Measurements from ENCODE around the gene QRSL1.
"Not testable (repeated sequence)": the region's sequence is repeated elsewhere in the genome, so short reads cannot be mapped to it uniquely, and the experiment has no call there.

The QRSL1 gene, protein sequence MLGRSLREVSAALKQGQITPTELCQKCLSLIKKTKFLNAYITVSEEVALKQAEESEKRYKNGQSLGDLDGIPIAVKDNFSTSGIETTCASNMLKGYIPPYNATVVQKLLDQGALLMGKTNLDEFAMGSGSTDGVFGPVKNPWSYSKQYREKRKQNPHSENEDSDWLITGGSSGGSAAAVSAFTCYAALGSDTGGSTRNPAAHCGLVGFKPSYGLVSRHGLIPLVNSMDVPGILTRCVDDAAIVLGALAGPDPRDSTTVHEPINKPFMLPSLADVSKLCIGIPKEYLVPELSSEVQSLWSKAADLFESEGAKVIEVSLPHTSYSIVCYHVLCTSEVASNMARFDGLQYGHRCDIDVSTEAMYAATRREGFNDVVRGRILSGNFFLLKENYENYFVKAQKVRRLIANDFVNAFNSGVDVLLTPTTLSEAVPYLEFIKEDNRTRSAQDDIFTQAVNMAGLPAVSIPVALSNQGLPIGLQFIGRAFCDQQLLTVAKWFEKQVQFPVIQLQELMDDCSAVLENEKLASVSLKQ

DNA sequence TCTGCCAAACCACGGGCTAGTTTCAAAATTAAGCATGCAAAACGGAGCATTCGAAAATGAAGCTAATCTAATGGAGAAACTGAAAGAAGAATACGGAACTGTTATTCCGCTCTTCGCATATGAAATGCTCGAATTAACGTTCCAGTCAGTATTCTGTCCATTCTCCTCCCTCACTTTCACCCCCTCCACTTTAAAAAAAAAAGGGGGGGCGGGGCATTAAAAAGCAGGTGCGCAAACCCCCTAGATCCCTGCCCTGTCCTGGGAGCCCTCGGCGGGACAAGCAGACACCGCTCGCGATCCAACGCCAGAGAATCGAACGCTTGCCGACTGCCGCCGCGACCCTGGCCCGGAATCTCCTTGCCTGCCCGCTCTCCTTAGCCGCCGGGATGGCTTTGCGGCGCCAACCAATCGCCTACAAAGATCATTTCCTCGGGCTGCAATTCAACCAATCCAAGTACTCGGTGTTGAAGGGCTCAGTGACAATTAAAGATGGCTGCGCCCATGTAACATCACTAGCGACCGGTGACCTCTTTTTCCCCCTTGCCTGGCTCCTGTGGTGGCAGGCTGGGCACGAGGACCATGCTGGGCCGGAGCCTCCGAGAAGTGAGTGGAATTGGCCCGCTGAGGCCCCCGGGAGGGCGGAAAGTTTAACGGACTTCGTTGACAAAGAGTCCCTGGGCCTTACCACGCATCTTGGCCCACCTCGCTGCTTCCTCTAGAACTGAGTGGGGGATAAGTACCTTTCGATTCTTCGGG is at the start of gene QRSL1, which contains the start of gene RTN4IP1:
QRSL1 (plus strand) TSS at position 476 of the 756 bp plus-strand sequence; CDS start at position 580, 104 bp downstream.
RTN4IP1 (minus strand) TSS at position 396 of the 756 bp plus-strand sequence. CDS start 477 bp downstream, outside the sequence.
- peak within 1 kb of the TSS; percentile 82 for H3K4me3 ChIP-seq
- H3K4me1 ChIP-seq, result peaks cover 7% of the 10 kb centered on the region
- H3K36me3 ChIP-seq (replicated peaks), result no peaks in the 10 kb centered on the region
- H3K9me3 ChIP-seq, result no peaks in the 10 kb centered on the region
- no peaks in the 10 kb centered on the region for H3K27me3 ChIP-seq (ENCODE audit: low read depth)
- in situ Hi-C loops (cut with MboI; ENCODE audit: low sequenced_read_pairs), result no loop called here
- DNase-seq (ENCODE audit: low spot score in 2 of 2), result peak; percentile 89 to 90

DNA sequence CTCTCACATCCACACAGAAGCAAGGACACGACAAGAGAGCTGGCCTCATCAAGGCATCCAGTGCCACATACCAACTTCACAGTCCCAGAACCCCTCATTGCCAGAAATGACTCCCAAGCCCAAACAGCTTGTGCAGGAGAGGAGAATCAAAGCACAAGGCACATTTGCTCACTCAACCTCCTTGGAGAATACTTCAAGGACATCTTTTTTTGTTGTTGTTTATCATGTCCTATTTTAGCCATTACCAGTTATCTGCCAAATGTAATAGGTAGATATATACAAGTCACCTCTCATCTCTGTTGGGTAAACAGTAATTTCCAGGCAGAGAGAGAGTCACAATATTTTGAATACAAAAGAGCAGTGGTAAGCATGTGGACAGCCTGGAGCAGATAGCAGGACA is 47.9 kb upstream of the QRSL1 start:
- Histone ChIP-seq H3K4me3 (no peak overlapping the region), H3K27me3 (ENCODE audit: low read depth) (no peaks in the 10 kb centered on the region), H3K4me1 (no peaks in the 10 kb centered on the region), H3K9me3 (no peaks in the 10 kb centered on the region), H3K36me3 (replicated peaks) (no peaks in the 10 kb centered on the region; the same call in 1 of the 2 replicates)
- in situ Hi-C loops (cut with MboI; ENCODE audit: low sequenced_read_pairs), result no loop called here
- no peak for DNase-seq (ENCODE audit: low spot score in 2 of 2)

DNA sequence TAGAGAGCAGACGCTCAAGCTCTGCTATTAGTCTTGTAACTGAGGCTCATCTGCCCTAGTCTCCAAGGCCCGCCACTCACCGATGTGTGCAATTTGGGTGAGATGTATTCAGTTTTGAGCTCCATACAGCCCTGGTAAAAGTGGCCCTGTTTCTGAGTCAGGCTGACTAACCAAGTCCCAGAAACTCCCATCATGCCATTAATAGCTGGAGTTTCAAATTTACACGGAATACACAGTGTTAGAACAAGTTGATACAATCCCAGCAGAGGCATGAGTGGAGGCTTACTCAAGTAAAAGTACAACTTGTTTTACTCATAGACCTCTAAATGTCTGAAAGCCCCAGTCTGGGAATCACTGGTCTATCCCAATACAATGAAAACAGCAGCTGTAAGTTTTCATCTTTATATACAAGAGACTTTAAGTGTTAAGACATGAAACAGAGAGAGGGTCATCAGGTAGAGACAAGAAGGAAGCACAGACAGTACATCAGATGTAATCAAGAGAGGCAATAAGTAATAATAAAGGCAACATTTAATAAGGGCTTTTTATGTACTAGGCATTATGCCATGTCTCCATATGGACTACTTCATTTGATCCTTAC is 42.5 kb upstream of the QRSL1 start:
- no peaks in the 10 kb centered on the region for H3K4me1 ChIP-seq
- no peak overlapping the region for H3K4me3 ChIP-seq
- DNase-seq (ENCODE audit: low spot score in 2 of 2), result no peak
- in situ Hi-C loops (cut with MboI; ENCODE audit: low sequenced_read_pairs), result no loop called here
- H3K36me3 ChIP-seq (replicated peaks), result peaks cover 4% of the 10 kb centered on the region
- no peaks in the 10 kb centered on the region for H3K9me3 ChIP-seq
- H3K27me3 ChIP-seq (ENCODE audit: low read depth), result no peaks in the 10 kb centered on the region

DNA sequence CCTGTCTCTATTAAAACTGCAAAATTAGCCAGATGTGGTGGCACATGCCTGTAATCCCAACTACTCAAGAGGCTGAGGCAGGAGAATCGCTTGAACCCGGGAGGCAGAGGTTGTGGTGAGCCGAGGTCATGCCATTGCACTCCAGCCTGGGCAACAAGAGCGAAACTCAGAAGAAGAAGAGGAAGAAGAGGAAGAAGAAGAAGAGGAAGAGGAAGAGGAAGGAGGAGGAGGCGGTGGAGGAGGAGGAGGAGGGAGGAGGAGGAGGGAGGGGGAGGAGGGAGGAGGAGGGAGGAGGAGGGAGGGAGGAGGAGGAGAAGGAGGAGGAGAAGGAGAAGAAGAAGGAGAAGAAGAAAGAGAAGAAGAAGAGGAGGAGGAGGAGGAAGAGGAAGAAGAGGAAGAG is 40.4 kb upstream of the QRSL1 start:
- H3K36me3 ChIP-seq (replicated peaks); H3K27me3 ChIP-seq (ENCODE audit: low read depth); in situ Hi-C loops (cut with MboI; ENCODE audit: low sequenced_read_pairs); H3K9me3 ChIP-seq; H3K4me3 ChIP-seq; H3K4me1 ChIP-seq; DNase-seq (ENCODE audit: low spot score in 2 of 2): not testable (repeated sequence)

DNA sequence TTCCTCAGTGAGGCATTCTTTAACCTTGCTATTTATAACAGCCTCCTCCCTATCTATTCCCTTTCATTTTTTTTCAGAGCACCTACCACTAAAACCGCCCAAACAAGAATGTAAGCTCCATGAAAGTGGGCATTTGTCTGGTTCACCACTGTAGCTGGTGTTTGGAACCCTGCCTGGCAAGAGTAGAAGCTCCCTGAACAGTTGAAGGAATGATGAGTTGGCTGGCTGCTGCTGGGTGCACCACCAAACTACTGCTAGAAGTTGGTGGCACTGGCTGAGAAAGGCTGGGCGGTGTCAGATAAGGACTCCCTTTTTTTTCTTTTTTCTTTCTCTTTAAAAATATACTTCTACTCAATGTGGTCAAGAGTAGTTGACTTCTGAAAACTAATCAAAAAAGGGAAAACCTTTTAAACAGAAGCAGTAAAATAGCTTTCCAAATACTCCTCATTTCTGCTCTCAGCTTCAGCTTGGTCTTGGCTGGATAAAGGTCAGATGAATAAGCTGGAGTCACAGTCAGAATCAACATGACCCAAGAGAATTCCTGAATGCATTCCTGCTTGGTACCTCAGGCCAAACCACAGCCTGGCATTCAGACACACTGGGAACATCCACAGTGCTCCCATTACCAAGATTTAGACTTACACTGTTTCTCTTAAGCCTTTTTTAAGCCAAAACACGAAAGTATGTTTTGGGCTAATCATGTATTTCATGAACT is 38.1 kb upstream of the QRSL1 start:
- no peaks in the 10 kb centered on the region for H3K9me3 ChIP-seq
- H3K27me3 ChIP-seq (ENCODE audit: low read depth), result no peaks in the 10 kb centered on the region
- H3K36me3 ChIP-seq (replicated peaks), result peaks cover 5% of the 10 kb centered on the region
- in situ Hi-C loops (cut with MboI; ENCODE audit: low sequenced_read_pairs), result no loop called here
- no peak for DNase-seq (ENCODE audit: low spot score in 2 of 2)
- no peak overlapping the region for H3K4me3 ChIP-seq
- peaks cover 3% of the 10 kb centered on the region; the same call in 1 of the 2 replicates for H3K4me1 ChIP-seq

DNA sequence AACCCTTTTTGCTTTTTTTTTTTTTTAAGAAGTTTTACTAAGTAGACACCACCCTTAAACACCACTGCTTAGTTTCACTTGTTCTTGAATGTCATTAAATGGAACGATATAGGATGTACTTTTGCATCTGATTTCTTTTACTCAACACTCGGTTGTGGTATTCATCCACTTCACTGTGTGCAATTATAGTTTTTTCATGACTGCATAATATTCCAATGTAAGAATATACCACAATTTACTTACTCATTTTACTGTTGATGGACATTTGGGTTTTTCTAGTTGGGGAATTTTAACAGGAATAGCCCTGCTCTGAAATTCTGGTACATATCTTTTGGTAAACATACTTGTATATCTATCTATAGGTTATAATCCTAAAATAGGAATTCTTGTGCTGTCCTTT is 29.9 kb upstream of the QRSL1 start:
- no peak for DNase-seq (ENCODE audit: low spot score in 2 of 2)
- H3K27me3 ChIP-seq (ENCODE audit: low read depth), result no peaks in the 10 kb centered on the region
- no peaks in the 10 kb centered on the region for H3K36me3 ChIP-seq (replicated peaks)
- in situ Hi-C loops (cut with MboI; ENCODE audit: low sequenced_read_pairs), result no loop called here
- H3K4me1 ChIP-seq, result no peaks in the 10 kb centered on the region
- no peak overlapping the region for H3K4me3 ChIP-seq
- H3K9me3 ChIP-seq, result no peaks in the 10 kb centered on the region

DNA sequence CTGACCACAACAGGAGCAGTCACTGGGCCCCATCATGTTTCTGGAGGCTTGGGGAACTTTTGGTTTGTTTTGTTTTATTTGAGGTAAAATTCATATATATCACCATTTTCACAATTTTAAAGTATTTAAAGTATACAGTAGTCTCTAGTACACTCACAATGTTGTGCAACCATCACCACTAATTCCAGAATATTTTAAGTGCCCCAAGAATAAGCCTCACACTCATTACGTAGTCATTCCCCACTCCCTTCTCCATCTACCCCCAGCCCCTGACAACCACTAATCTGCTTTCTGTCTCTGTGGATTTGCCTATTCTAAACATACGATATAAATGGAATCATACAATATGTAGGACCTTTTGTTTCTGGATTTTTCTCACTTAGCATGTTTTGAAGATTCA is 29.0 kb upstream of the QRSL1 start:
- H3K4me1 ChIP-seq, result no peaks in the 10 kb centered on the region
- H3K9me3 ChIP-seq, result no peaks in the 10 kb centered on the region
- H3K27me3 ChIP-seq (ENCODE audit: low read depth), result no peaks in the 10 kb centered on the region
- H3K36me3 ChIP-seq (replicated peaks), result no peaks in the 10 kb centered on the region
- no peak for DNase-seq (ENCODE audit: low spot score in 2 of 2)
- no peak overlapping the region for H3K4me3 ChIP-seq
- in situ Hi-C loops (cut with MboI; ENCODE audit: low sequenced_read_pairs), result no loop called here

DNA sequence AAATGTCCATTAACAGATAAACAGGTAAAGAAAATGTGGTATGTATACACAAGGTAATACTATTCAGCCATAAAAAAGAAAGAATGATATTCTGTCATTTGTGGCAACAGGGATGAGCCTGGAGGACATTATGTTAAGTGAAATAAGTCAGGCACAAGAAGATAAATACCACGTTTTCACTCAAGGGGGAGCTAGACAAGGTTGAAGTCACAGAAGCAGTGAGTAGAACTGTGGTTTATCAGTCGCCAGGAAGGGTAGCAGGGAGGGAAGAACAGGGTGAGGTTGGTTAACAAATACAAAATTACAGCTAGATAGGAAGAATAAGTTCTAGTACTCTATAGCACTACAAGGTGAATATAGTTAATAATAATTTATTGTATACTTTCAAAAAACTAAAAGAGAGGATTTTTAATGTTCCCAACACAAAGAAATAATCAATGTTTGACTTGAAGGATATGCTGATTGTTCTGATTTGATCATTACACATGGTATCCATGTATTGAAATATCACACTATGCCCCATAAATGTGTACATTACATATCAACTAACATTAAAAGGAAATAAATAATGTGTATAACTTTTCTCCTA is 21.2 kb upstream of the QRSL1 start:
- in situ Hi-C loops (cut with MboI; ENCODE audit: low sequenced_read_pairs), result no loop called here
- 0 out of 2 replicates have a peak, but pooled peaks cover 2% of the 10 kb centered on the region for H3K9me3 ChIP-seq
- H3K4me3 ChIP-seq, result no peak overlapping the region
- peak; percentile 46 to 50 for DNase-seq (ENCODE audit: low spot score in 2 of 2)
- H3K27me3 ChIP-seq (ENCODE audit: low read depth), result no peaks in the 10 kb centered on the region
- peaks cover 3% of the 10 kb centered on the region for H3K4me1 ChIP-seq
- peaks cover 3% of the 10 kb centered on the region; the same call in 1 of the 2 replicates for H3K36me3 ChIP-seq (replicated peaks)

DNA sequence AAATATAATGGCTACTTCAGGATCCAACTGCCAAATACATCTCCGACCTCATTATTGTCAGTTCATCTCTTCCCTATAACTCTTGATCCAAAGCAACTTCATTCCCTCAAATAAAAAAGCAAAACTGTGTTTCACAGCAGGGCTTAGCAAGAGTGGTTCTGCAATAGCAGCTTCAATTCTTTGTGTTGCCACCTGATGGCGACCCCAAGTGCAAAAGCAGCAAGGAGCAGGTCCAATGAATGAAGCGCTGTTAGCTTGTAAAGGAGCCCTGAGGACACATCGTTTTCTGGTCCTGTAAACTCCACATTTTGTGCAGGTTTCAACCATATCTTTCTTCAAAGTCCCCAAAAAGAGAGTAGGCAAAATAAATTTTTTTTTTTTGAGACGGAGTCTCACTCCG is 19.7 kb upstream of the QRSL1 start:
- H3K4me1 ChIP-seq, result peaks cover 16% of the 10 kb centered on the region
- peak in 1 of 2 experiments; percentile 40 for DNase-seq (ENCODE audit: low spot score in 2 of 2)
- no peak overlapping the region for H3K4me3 ChIP-seq
- H3K27me3 ChIP-seq (ENCODE audit: low read depth), result no peaks in the 10 kb centered on the region
- peaks cover 3% of the 10 kb centered on the region; the same call in 1 of the 2 replicates for H3K36me3 ChIP-seq (replicated peaks)
- H3K9me3 ChIP-seq, result 0 out of 2 replicates have a peak, but pooled peaks cover 2% of the 10 kb centered on the region
- in situ Hi-C loops (cut with MboI; ENCODE audit: low sequenced_read_pairs), result no loop called here

DNA sequence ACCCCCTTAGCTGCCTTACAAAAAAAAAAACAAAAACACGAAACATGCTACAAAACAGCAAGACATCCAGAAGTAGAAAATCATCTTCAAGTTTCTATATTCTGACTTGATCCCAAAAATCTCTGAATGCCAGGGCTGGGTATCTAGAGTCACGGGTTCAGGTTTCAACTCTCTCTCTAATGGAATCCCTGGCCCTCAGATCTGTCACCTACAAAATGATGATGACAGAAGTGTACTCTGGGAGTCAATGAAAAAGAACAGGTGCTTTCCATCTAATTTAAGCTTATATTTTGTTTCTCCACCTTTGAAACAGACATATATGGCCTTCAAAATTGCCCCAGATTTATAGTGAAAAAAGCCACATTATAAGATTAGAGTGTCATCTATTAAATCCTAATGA is 18.3 kb upstream of the QRSL1 start:
- peaks cover 19% of the 10 kb centered on the region for H3K4me1 ChIP-seq
- DNase-seq (ENCODE audit: low spot score in 2 of 2), result no peak
- H3K9me3 ChIP-seq, result no peaks in the 10 kb centered on the region
- H3K36me3 ChIP-seq (replicated peaks), result peaks cover 3% of the 10 kb centered on the region; the same call in 1 of the 2 replicates
- no peak overlapping the region for H3K4me3 ChIP-seq
- in situ Hi-C loops (cut with MboI; ENCODE audit: low sequenced_read_pairs), result no loop called here
- no peaks in the 10 kb centered on the region for H3K27me3 ChIP-seq (ENCODE audit: low read depth)

DNA sequence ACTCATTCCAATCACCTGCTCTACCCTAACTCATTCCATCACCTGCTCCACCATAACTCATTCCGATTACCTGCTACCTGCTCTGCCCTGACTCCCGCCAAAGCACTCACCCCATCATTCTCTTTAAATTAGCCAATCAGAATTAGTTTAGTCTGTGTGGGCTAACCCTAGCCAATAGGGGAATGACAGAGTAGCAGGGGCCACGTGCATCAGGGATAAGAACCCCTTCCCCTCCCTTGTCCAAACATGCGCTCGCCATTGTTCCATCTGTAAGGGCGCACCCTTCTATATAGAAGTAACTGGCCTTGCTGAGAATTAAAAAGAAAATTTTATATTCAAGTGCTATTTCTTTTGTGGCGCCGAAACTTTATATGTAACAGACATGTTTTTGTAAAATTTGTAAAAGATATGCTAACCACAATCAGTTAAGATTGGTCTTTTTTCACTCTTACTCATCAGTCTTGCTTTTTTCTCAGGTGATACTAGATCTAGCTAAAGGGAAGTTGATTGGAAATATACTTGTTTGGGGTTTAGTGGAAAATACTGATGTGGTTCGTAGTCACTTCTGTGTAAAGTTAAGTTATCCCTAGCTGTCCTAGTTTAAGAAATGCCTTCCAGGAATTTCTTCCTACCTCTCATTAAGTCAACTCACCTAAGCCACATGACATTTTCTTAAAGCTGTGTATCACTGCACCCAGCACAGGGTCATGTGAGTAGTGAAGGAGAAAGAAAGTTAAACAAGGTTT is 16.5 kb upstream of the QRSL1 start:
- H3K4me3 ChIP-seq, result no peak overlapping the region
- H3K27me3 ChIP-seq (ENCODE audit: low read depth), result no peaks in the 10 kb centered on the region
- peaks cover 6% of the 10 kb centered on the region for H3K36me3 ChIP-seq (replicated peaks)
- H3K9me3 ChIP-seq, result no peaks in the 10 kb centered on the region
- DNase-seq (ENCODE audit: low spot score in 2 of 2), result no peak
- peaks cover 19% of the 10 kb centered on the region for H3K4me1 ChIP-seq
- in situ Hi-C loops (cut with MboI; ENCODE audit: low sequenced_read_pairs), result no loop called here

DNA sequence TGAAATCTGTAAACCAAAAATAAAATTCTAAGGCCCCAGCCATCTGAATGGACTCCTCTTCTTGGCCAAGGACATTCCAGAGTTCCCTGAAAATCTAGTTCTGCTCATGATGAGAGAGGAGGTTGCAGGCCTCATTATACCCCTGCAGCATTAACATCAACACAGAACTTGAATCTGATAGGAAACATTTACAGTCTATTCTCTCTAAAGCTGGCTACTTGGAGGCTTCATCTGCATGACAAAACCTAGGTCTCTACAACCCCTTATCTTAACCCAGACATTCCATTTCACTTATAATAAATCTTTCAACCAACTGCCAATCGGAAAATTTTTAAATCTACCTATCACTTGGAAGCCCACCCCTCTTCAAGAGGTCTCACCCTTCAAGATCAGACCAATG is 15.8 kb upstream of the QRSL1 start:
- DNase-seq (ENCODE audit: low spot score in 2 of 2), result peak; percentile 38 to 75
- Histone ChIP-seq H3K9me3 (no peaks in the 10 kb centered on the region), H3K4me1 (peaks cover 19% of the 10 kb centered on the region), H3K27me3 (ENCODE audit: low read depth) (no peaks in the 10 kb centered on the region), H3K36me3 (replicated peaks) (peaks cover 6% of the 10 kb centered on the region), H3K4me3 (no peak overlapping the region)
- in situ Hi-C loops (cut with MboI; ENCODE audit: low sequenced_read_pairs), result no loop called here

All from HAP-1 (cell line).